ENCODE measurements around the gene SNED1.

DNA sequence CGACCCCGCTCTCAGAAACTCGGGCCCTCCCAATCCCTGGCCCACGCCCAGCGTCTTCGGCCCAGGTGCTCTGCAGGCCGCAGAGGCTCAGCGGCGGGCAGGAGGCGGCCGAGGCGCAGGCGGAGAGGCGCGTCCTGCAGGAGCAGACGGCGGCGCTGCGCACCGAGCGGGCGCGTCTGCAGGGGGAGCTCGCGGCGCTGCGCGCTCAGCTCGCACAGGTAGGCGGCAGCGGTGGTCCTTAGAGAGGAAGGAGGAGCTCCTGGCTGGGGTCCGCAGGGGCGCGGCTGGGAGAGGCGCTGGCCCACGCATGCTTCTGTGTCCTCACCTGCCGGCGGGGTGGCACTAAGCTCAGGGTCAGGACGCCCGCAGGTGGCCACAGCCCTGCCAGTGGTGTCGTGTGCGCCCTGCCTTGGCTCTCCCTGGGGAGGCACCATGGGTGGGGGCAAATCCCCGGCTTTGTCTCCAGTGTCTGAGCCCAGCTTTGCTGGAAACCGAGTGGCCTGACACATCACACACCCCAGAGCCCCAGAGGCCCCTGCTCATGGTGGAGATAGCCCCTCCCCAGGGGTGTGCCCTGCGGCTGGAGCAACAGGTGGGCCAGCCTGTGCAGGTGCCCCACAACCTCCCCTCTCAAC lies 14.9 kb upstream of the SNED1 start:
- no peak for TF ChIP-seq EP300 (IDR thresholded peaks at IDR 0.05)
- TF ChIP-seq POLR2A (IDR thresholded peaks at IDR 0.05; ENCODE audit: low read length): no peak
- TF ChIP-seq, protein P1, sequence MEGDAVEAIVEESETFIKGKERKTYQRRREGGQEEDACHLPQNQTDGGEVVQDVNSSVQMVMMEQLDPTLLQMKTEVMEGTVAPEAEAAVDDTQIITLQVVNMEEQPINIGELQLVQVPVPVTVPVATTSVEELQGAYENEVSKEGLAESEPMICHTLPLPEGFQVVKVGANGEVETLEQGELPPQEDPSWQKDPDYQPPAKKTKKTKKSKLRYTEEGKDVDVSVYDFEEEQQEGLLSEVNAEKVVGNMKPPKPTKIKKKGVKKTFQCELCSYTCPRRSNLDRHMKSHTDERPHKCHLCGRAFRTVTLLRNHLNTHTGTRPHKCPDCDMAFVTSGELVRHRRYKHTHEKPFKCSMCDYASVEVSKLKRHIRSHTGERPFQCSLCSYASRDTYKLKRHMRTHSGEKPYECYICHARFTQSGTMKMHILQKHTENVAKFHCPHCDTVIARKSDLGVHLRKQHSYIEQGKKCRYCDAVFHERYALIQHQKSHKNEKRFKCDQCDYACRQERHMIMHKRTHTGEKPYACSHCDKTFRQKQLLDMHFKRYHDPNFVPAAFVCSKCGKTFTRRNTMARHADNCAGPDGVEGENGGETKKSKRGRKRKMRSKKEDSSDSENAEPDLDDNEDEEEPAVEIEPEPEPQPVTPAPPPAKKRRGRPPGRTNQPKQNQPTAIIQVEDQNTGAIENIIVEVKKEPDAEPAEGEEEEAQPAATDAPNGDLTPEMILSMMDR (IDR thresholded peaks at IDR 0.05): peak; percentile 64
- TF ChIP-seq CHD2 (IDR thresholded peaks at IDR 0.05; ENCODE audit: low read length, partially characterized antibody): no peak
- TF ChIP-seq, protein P2, sequence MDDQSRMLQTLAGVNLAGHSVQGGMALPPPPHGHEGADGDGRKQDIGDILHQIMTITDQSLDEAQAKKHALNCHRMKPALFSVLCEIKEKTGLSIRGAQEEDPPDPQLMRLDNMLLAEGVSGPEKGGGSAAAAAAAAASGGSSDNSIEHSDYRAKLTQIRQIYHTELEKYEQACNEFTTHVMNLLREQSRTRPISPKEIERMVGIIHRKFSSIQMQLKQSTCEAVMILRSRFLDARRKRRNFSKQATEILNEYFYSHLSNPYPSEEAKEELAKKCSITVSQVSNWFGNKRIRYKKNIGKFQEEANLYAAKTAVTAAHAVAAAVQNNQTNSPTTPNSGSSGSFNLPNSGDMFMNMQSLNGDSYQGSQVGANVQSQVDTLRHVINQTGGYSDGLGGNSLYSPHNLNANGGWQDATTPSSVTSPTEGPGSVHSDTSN (IDR thresholded peaks at IDR 0.05): no peak
